ENCODE measurements around the gene RAB11FIP4.

Gene RAB11FIP4

GRCh38 chr17:31488264-31488981, 96.9 kb downstream of the RAB11FIP4 start:
- no peak for DNase-seq

GRCh38 chr17:31488982-31489294, 97.5 kb downstream of the RAB11FIP4 start:
- DNase-seq, result no peak

- DNase-seq, result no peak
Measured at GRCh38 chr17:31489295-31490018, 98.0 kb downstream of the RAB11FIP4 start.

- DNase-seq, result no peak
Measured at GRCh38 chr17:31490019-31490650, 98.7 kb downstream of the RAB11FIP4 start.

GRCh38 chr17:31490671-31491375, 99.3 kb downstream of the RAB11FIP4 start:
- DNase-seq, result no peak

GRCh38 chr17:31491376-31492131, 100.1 kb downstream of the RAB11FIP4 start:
- DNase-seq, result no peak

DNA sequence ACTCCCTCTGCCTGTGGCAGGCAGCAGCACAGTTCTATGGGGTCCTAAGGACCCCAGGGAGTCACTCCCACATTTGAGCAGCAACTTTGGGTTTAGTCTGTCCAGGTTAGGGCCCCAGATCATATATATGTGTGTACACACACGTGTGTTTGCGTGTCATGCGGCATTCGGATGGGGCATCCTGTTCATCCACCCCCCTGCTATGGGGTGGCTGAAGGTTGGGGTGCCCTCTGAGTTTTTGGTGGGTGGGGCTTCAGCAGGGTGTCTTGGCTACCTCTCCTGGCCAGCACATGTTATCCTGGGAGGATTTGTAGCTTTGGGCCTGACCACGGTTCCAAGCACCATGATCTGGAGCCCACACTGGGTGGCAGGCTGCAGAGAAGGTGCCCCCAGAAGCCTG, 100.7 kb downstream of the RAB11FIP4 start:
- DNase-seq, result no peak

DNA sequence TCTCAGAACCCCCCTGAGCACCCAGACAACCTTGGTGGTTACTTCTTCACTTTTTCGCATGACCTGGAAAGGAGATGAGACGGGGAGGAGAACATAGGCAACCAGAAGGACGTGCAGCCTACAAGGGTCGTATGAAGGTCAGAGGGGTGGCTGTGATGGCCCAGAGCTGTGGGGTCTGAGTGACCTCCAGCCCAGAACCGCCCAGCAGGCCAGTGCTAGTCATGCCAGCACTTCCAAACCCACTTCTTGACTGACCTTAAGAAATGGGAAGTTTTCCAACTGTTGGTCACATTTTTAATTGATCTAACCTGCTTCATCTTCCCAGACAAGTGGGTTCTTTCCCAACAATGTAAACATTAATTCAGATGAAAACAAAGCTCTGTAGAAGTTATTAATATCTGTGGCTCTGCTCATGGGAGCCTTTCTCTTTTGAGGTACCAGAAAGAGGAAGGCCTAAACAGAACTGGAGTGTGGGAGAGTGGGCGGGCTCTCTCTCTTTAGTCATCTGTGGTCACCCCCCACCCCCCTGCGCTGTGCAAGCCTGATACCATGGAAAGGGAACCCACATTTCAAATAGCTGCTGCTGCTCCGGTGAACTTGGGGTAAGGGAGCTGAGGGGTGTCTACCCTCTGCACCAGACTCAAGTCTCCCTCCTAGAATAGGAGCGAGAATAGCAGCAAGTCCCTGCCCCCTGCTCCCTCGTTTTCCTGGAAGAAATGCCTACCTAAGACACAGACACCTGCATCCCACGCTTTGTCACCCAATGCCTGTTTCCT, 101.6 kb downstream of the RAB11FIP4 start:
- peak; percentile 67 to 69 for DNase-seq

DNA sequence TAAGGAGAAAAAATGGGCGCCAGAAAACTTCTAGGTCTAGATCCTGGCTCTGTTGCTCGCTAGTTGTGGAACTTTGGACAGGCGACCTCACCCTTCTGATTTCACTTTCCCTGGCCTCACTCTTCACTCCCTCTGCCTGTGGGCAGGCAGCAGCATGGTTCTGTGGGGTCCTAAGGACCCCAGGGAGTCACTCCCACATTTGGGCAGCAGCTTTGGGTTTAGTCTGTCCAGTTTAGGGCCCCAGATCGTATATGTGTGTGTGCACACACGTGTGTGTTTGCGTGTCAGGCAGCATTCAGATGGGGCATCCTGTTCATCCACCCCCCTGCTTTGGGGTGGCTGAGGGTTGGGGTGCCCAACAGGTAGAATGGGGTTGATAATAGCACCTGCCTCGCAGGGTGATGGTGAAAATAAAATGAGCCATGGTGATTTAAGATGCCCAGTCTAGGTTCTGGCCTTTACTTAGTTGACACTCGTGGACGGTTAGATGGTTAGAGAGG, 102.2 kb downstream of the RAB11FIP4 start:
- no peak for DNase-seq

DNA sequence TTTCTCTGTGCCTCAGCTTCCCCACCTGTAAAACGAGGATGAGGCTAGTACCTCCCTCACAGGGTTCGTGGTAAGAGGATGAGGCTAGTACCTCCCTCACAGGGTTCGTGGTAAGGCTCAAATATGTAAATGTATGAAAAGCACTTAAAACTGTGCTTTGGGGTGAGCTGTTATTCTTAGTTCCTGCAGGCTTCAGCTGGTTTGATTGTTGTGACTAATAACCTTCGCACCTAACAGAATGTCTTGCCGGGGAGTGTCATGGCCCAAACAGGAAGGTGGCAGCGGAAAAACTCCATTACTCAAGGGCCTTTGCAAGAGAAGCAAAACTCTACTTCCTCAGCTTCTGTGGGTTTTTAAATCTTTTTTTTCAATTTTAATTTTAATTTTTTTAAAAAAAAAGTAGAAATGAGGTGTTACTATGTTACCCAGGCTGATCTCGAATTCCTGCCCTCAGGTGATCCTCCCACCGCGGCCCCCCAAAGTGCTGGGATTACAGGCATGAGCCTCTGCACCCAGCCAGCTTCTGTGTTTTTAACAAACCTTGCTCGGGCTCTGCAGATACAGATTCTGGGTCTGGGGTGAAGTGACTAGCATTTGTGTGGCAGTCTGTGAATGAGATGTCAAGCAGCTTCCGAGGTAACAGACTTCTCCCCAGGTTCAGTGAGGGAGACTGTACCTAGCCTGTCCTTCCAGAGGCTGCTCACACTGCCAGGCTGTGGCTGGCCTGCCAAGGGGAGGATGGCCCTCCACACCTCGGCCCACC, 103.0 kb downstream of the RAB11FIP4 start:
- DNase-seq, result no peak

GRCh38 chr17:31495022-31495885, 103.8 kb downstream of the RAB11FIP4 start:
- DNase-seq, result no peak

DNA sequence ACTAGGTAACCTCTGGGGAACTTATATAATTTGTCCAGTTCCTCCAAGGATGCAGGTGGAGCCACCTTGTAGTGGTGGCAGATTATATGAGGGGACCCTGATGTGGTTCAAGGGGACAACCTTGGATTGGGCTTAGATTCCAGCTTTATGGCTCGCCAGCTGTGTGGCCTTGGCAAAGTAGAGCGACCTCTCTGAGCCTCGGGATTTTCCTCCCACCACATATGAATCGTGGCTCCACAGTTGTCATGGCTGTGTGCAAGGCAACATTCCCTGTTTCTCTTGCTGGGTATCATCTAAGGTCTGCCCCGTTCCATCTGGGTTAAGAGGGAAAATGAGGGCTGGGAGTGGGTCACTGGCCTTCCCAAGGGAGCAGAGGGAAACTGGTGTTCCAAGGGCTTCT, 104.6 kb downstream of the RAB11FIP4 start:
- DNase-seq, result no peak

DNA sequence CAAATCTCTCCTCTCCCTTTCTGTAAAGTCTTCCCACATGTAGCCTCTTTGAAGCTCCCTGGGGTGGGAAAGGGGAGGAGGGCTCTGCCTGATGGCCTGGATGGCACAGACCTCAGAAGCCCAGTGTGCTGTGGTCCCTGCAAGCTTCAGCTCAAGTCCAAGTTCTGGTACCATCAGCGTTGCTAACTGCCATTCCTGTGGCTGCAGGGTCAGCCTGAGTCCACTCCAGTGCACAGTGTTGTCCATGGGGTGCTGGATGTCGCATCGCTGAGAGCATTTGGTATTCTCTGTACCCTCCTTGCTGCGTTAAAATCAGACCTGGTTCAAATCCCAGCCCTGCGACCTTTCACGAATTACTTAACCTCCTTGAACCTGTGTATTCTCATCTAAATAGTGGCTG, 105.1 kb downstream of the RAB11FIP4 start:
- DNase-seq, result no peak

- DNase-seq, result no peak
Measured at GRCh38 chr17:31497431-31497830, 106.0 kb downstream of the RAB11FIP4 start.

GRCh38 chr17:31497994-31498826, 106.7 kb downstream of the RAB11FIP4 start:
- DNase-seq, result no peak

DNA sequence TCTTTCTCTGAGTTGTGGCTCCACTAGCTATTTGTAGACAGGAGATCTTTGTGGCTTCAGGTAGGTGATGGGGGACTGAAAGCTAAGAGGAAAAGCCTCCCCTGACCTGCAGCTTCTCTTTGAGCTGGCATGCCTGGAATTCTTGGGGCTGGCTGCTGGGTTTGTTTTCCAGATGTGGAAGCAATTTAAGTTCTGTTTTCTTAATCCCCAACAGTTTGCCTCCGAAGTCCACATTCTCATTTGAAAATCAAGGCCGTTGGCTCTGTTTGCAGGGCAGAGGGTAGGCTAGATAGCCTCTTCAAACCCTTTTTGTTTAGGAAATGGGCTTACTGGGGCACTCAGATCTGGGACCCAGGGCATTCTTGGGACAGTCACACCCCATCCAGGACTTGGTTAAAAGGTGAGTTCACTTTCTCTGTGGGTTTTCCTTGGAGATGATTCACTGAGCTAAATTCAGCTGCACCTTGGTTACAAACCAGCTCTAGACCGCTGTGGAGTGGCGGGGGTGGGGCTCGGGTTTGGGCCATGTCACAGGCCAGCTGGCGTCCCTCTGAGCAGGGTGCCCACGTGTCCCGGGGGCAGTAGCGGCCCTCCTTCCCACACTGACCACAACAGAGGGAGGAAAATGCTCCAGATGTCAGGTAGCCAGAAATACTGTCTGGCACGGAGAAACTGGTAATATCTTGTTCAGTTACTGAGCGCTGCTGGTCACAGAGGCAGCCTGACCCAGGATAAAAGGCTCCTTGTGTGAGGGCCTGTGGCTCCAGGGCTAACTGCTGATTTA, 108.5 kb downstream of the RAB11FIP4 start:
- no peak for DNase-seq

DNA sequence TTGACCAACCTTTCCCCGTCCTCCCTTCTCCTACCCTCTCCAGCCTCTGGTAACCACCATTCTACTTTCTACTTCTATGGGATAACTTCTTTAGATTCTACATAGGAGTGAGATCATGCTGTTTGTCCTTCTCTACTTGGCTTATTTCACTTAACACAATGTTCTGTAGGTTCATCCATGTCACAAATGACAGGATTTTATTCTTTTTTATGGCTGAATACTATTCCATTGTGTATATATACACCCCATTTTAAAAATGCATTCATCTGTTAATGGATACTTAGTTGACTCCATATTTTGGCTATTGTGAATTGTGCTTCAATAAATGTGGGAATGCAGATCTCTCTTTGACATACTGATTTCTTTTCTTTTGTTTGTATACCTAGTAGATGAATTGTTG, 115.0 kb downstream of the RAB11FIP4 start:
- no peak for DNase-seq
